ENCODE data around the gene LYPD5. TPM values are rescaled to one million over a fixed set of nuclear protein-coding genes. Genes with fewer than 3 reads are reported as not detected.

LYPD5 gene
- polyA plus RNA-seq, 2 of the 4 experiments (the other 2 are of a cell fraction), result 0.09 to 0.12 TPM

GRCh38 chr19:43779147-43779819, 23.0 kb downstream of the LYPD5 start:
- ATAC-seq, result no peak
- ChIA-PET POLR2A (interaction anchor here (1.5 to 4.3 kb wide), 3 partner anchors 13 to 24 kb away, joined by 5 to 19 read pairs (median 13); partner anchors contain the start of gene SMG9), CTCF (interaction anchor here (0.7 to 24.0 kb wide), 7 partner anchors 15 to 225 kb away, joined by 3 to 565 read pairs (median 4); partner anchors contain the start of genes PLAUR and SMG9)
- H3K4me2 ChIP-seq, result peak overlapping the region; percentile 97
- peaks cover 74% of the 10 kb centered on the region for H3K4me1 ChIP-seq
- WGBS (ENCODE audit: missing lambda C conversion rate), result 91% methylated on average over 16 of the region's 16 CpGs
- no peak for FAIRE-seq
- peak overlapping the region; percentile 92 to 95 for H3K27ac ChIP-seq
- DNase-seq (ENCODE audit: low read depth in 1 of 2, low spot score in 1 of 2), result no peak
- H3K9me3 ChIP-seq, result no peaks in the 10 kb centered on the region
- peak overlapping the region; percentile 50; the same call in 2 of the 3 replicates for H3K4me3 ChIP-seq
- no peak for TF ChIP-seq BCL3 (IDR thresholded peaks at IDR 0.05)
- no peak for TF ChIP-seq ZC3H11A (IDR thresholded peaks at IDR 0.05)
- no peak for TF ChIP-seq SREBF2 (IDR thresholded peaks at IDR 0.05)
- TF ChIP-seq FOXS1 (CRISPR knock-in tag; IDR thresholded peaks at IDR 0.05), result no peak
- TF ChIP-seq PBX3 (IDR thresholded peaks at IDR 0.05), result no peak
- TF ChIP-seq NR3C1 (IDR thresholded peaks at IDR 0.05), result no peak
- TF ChIP-seq HMGXB4 (CRISPR knock-in tag; IDR thresholded peaks at IDR 0.05; ENCODE audit: borderline replicate concordance), result no peak
- no peak for TF ChIP-seq KDM5A (IDR thresholded peaks at IDR 0.05)
- no peak for TF ChIP-seq POLR2A (IDR thresholded peaks at IDR 0.05; ENCODE audit: low read length)
- no peak for TF ChIP-seq RFX5 (IDR thresholded peaks at IDR 0.05)
- no peak for TF ChIP-seq HOXB5 (CRISPR knock-in tag; IDR thresholded peaks at IDR 0.05)
- TF ChIP-seq TP53 (CRISPR knock-in tag; IDR thresholded peaks at IDR 0.05), result no peak
- no peak for TF ChIP-seq RARB (CRISPR knock-in tag; IDR thresholded peaks at IDR 0.05)

- Histone ChIP-seq H3K9me3 (no peaks in the 10 kb centered on the region), H3K4me3 (no peak overlapping the region), H3K4me1 (peaks cover 68% of the 10 kb centered on the region), H3K27ac (peak overlapping the region in 1 of 2 experiments; percentile 95; a peak in 3 of 6 replicates), H3K4me2 (peak overlapping the region; percentile 97; the same call in 1 of the 3 replicates)
- POLR2A ChIA-PET, result interaction anchor here (4.3 kb wide), 1 partner anchor 23 kb away, joined by 19 read pairs; the partner anchor contains the start of gene SMG9
- CTCF ChIA-PET, result interaction anchor here (0.7 to 24.0 kb wide), 7 partner anchors 10 to 259 kb away, joined by 3 to 565 read pairs (median 3); partner anchors contain the start of genes PLAUR and SMG9
- 100% methylated on average over 1 of the region's 1 CpG for WGBS (ENCODE audit: missing lambda C conversion rate)
- FAIRE-seq (no peak), ATAC-seq (no peak), DNase-seq (ENCODE audit: low read depth in 1 of 2, low spot score in 1 of 2) (no peak)
- TF ChIP-seq RCOR1 (IDR thresholded peaks at IDR 0.05; ENCODE audit: low read depth, low read length) (no peak), KDM5A (IDR thresholded peaks at IDR 0.05) (no peak), MYC (IDR thresholded peaks at IDR 0.05; ENCODE audit: borderline replicate concordance, low read length) (no peak), RNF2 (IDR thresholded peaks at IDR 0.05; ENCODE audit: borderline replicate concordance, low read depth) (no peak), BHLHE40 (IDR thresholded peaks at IDR 0.05; ENCODE audit: low read depth, low read length) (no peak), CEBPB (IDR thresholded peaks at IDR 0.05) (no peak), NR3C1 (IDR thresholded peaks at IDR 0.05) (no peak), CBX8 (IDR thresholded peaks at IDR 0.05) (no peak), NPAS2 (CRISPR knock-in tag; IDR thresholded peaks at IDR 0.05; ENCODE audit: borderline replicate concordance) (no peak), JUN (IDR thresholded peaks at IDR 0.05) (no peak)
- TF ChIP-seq, protein P1, sequence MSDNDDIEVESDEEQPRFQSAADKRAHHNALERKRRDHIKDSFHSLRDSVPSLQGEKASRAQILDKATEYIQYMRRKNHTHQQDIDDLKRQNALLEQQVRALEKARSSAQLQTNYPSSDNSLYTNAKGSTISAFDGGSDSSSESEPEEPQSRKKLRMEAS (IDR thresholded peaks at IDR 0.05), result no peak
These were observed 23.6 kb downstream of the LYPD5 start for GRCh38 chr19:43778651-43779050.
